Colon (tissue), 2 donors: ENCODE data around the gene RRAD.

Source experiments
- FAIRE-seq: peaks from 2 replicates; lab custom pipeline; 2012; peaks lifted over from hg19 to GRCh38; lab: Jason Lieb, UNC
- donor health status: control.
- donor health status: control.

The RRAD gene

GRCh38 chr16:66917741-66918140 is 7.6 kb downstream of the RRAD start:
- FAIRE-seq, result no peak

- no peak for FAIRE-seq
Measured at GRCh38 chr16:66916518-66916917, 8.8 kb downstream of the RRAD start.

GRCh38 chr16:66915041-66915440 is 10.3 kb downstream of the RRAD start:
- FAIRE-seq, result no peak

- no peak for FAIRE-seq
Measured at GRCh38 chr16:66914541-66914940, 10.8 kb downstream of the RRAD start.

- FAIRE-seq, result no peak
Measured at GRCh38 chr16:66913711-66914110, 11.6 kb downstream of the RRAD start.

GRCh38 chr16:66913081-66913480 is 12.3 kb downstream of the RRAD start:
- FAIRE-seq, result no peak

GRCh38 chr16:66911801-66912200 is 13.5 kb downstream of the RRAD start:
- FAIRE-seq, result no peak

- no peak for FAIRE-seq
Measured at GRCh38 chr16:66911112-66911511, 14.2 kb downstream of the RRAD start.

- no peak for FAIRE-seq
Measured at GRCh38 chr16:66910175-66910940, 15.0 kb downstream of the RRAD start.

GRCh38 chr16:66908762-66909559 is 16.4 kb downstream of the RRAD start:
- no peak for FAIRE-seq

GRCh38 chr16:66908116-66908515 is 17.2 kb downstream of the RRAD start:
- FAIRE-seq, result no peak

GRCh38 chr16:66906916-66907836 is 18.2 kb downstream of the RRAD start:
- FAIRE-seq, result no peak

- FAIRE-seq, result no peak
Measured at GRCh38 chr16:66905633-66906539, 19.4 kb downstream of the RRAD start.

GRCh38 chr16:66904846-66905632 is 20.3 kb downstream of the RRAD start:
- FAIRE-seq, result no peak

- FAIRE-seq, result no peak
Measured at GRCh38 chr16:66904428-66904845, 20.9 kb downstream of the RRAD start.

- FAIRE-seq, result no peak
Measured at GRCh38 chr16:66903544-66904427, 21.5 kb downstream of the RRAD start.

GRCh38 chr16:66902648-66903543 is 22.4 kb downstream of the RRAD start:
- no peak for FAIRE-seq

GRCh38 chr16:66901626-66902025 is 23.7 kb downstream of the RRAD start:
- no peak for FAIRE-seq
